Omental fat pad (tissue), 4 donors: Measurements from ENCODE around the gene CREB5. TPM values are rescaled to one million over a fixed set of nuclear protein-coding genes. Genes with fewer than 3 reads are reported as not detected.

Experiments
- ATAC-seq: fragments of 150-250 bp; one replicate; pipeline ENCODE4 v1.9.1; 2016; ENCODE audit warnings: mild to moderate bottlenecking, moderate library complexity; ENCODE audit not compliant: low FRiP score
- DNase-seq: peaks from one replicate; pipeline ENCODE4 v3.0.0-alpha.2; 2019; ENCODE audit warnings: low spot score
- CTCF ChIP-seq, 3 donors: fragments of 450-650 bp; IDR thresholded peaks; one replicate each; pipeline ENCODE4 v1.5.1; 2016 to 2017; ENCODE audit warnings: antibody characterized with exemption in 3 of 3, mild to moderate bottlenecking in 3 of 3, moderate library complexity in 2 of 3
- total RNA-seq, 4 donors: library from RNA; depleted of rRNA; stranded (reverse); fragments of >200 nt; gene quantifications; one replicate each; pipeline ENCODE4 v1.1.0, GENCODE V29; 2016

The CREB5 gene
- total RNA-seq, 4 donors from 2014 or later, result 27.9 to 87.0 (median 42.9) TPM

DNA sequence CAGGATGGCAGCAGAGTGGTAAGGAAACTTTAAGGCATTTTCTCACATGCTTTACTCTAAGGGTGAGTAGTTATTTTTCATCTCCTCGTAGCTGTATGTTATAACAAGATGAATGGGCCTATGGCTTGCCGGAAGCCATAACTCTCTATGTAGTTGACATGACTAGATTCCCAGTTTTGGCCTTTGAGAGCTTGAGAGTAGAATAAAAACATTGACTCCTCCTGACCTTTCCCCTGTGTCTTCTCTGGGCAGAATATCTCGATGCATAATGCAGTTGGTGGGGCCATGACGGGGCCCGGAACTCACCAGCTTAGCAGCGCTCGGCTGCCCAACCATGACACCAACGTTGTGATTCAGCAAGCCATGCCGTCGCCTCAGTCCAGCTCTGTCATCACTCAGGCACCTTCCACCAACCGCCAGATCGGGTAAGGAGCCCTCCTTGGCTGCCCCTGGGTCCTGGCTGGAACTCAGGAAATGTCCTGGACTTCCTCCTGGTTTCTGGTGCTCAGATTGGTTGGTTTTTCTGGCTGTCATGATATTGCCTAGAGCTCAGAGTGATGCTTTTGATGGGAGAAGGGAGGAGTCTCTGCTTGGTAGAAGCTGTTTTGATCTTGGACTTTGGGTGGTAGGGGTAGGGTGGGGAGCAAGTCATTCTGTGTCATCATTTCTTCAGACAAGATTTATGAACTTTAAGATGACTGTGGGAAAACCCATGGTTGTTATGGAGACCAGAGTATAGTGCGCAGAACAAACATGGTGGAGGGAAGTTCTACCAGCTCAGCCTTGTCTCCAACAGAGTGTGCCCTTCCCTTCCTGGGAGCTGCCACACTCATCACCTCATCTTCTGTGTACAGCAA is 158.0 kb downstream of the CREB5 start:
- ATAC-seq, result no peak
- DNase-seq, result no peak
- no peak for TF ChIP-seq CTCF (IDR thresholded peaks at IDR 0.05)

DNA sequence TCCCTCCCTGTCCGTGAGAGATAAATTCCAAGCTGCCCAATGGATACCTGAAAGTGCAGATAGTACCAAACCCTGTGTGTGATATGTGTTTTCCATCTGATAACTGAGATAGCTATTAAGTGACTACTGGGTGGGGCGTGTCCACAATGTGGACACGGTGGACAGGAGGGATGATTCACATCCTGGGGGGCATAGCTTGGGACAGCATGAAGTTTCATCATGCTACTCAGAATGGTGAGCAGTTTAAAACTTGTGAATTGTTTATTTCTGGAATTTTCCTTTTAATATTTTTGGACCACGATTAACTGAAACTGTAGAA is 158.6 kb downstream of the CREB5 start:
- no peak for ATAC-seq
- DNase-seq, result no peak
- TF ChIP-seq CTCF (IDR thresholded peaks at IDR 0.05), result no peak

DNA sequence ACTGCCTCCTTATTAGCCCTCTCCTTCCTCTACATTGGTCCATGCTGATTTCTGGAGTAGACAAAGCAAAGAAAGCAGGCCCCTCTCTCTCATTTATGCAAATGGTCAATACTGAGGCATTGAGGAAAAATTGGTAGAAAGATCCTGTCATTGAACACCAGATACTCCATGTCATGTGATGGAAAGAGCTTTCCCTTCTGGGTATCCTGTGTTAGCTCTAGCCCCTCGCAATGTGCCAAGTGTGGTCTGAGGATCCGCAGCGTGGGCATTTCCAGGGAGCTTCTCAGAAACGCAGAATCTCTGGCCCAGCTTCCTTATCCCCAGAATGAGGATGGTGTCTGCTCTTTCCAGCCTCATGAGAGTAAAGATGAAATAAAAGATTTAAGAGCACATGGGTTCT is 159.1 kb downstream of the CREB5 start:
- ATAC-seq, result no peak
- no peak for DNase-seq
- no peak for TF ChIP-seq CTCF (IDR thresholded peaks at IDR 0.05)

DNA sequence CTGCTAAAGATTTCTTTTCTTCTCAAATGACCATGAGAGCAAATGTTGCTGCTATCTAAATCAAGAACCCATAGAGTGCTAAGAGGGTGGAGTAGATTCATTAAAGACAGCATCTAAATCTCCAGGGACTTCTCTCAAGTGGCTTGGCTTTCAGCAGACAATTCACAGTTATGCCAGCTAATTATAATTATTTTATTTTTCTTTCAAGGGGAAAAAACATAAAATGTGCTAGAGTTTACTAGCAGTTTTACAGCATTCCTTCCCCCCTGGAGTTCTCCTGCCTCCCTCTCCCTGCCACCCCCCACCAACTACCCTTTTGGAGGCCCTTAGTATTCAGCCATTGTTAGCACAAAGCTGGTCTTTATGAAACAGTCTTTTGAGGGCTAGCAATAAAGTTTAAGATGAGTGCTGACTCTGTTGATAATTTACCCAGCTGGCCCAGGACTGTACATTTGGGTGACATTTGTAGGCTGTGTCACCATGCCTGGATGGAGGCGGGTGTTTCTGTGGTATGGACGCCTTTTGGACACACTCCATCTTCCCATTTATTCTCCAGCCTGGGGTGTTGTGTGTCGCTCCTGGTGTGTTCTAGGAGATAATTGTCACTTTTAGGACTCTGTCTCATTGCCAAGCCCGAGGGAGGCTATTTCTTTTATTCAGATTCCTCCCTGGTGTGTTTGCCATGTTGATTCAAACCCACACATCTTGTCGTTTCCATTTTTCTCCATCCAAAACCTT is 160.2 kb downstream of the CREB5 start:
- no peak for ATAC-seq
- no peak for TF ChIP-seq CTCF (IDR thresholded peaks at IDR 0.05)
- no peak for DNase-seq

GRCh38 chr7:28573059-28573553 is 160.8 kb downstream of the CREB5 start:
- DNase-seq, result no peak
- no peak for TF ChIP-seq CTCF (IDR thresholded peaks at IDR 0.05)
- ATAC-seq, result no peak

DNA sequence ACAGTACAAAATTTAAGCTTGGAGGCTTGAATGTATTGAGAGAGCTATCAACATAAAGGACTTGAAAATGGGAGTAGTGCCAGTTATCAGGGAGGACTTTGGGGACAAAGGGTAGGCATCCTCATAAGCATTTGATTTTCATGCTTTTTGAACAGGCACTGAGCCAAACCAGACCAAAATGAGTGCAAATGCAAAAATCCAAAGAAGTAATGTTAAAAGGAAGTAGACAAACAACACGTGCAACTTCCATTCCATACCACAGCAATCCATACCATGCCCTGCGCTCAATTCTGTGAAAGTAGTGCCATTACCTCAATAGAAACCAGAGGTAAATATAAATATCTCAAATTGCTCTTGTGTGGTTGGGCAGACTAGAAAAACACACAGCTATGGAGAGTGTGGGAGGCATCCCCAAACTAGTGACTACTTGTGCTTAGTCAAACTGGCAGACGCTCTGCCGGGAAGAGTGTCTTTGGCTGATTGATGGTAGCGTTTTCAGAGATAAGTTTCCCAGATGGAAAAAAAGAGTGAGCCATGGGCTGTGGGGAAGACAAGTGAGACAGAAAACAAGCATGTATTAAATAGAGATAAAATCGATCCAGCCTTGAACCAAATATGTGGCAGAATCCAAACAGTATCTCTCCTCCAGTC is 161.5 kb downstream of the CREB5 start:
- DNase-seq (no peak), ATAC-seq (peak; percentile 72)
- TF ChIP-seq CTCF (IDR thresholded peaks at IDR 0.05), result no peak
